GM19372 (cell line): ENCODE measurements around the gene TPPP3.

Experiments used
- ATAC-seq: cut with Tn5 transposase; IDR thresholded peaks from one replicate; pipeline ENCODE4 v1.9.1; 2021; ENCODE audit warnings: mild to moderate bottlenecking, low read depth, moderate library complexity; ENCODE audit not compliant: unreplicated experiment

The TPPP3 gene

GRCh38 chr16:67393111-67393787, at the start of gene TPPP3:
TPPP3 (minus strand) TSS chr16:67393498; CDS start chr16:67391111, 2,387 bp downstream.
- ATAC-seq, result no peak

GRCh38 chr16:67442581-67443255, 49.4 kb upstream of the TPPP3 start:
- no peak for ATAC-seq

- no peak for ATAC-seq
Observed at GRCh38 chr16:67441907-67442306, 48.6 kb upstream of the TPPP3 start.

GRCh38 chr16:67441271-67441753, 48.0 kb upstream of the TPPP3 start:
- ATAC-seq, result no peak

- no peak for ATAC-seq
Observed at GRCh38 chr16:67438824-67439393, 45.6 kb upstream of the TPPP3 start.

- ATAC-seq, result no peak
Observed at GRCh38 chr16:67438098-67438791, 44.9 kb upstream of the TPPP3 start.

- ATAC-seq, result no peak
Observed at GRCh38 chr16:67437513-67437912, 44.2 kb upstream of the TPPP3 start.

- no peak for ATAC-seq
Observed at GRCh38 chr16:67436640-67437193, 43.4 kb upstream of the TPPP3 start.

- ATAC-seq, result no peak
Observed at GRCh38 chr16:67435758-67436164, 42.5 kb upstream of the TPPP3 start.

GRCh38 chr16:67433131-67433719, 39.9 kb upstream of the TPPP3 start:
- ATAC-seq, result no peak

GRCh38 chr16:67432506-67432890, 39.2 kb upstream of the TPPP3 start:
- no peak for ATAC-seq

- ATAC-seq, result no peak
Observed at GRCh38 chr16:67431775-67432505, 38.6 kb upstream of the TPPP3 start.

GRCh38 chr16:67430977-67431774, 37.9 kb upstream of the TPPP3 start, which contains the start of gene HSD11B2:
HSD11B2 (plus strand) TSS chr16:67431121; CDS start chr16:67431249, 128 bp downstream.
- no peak for ATAC-seq

GRCh38 chr16:67430504-67430976, 37.2 kb upstream of the TPPP3 start:
- no peak for ATAC-seq

GRCh38 chr16:67429799-67430503, 36.7 kb upstream of the TPPP3 start:
- no peak for ATAC-seq

- ATAC-seq, result no peak
Observed at GRCh38 chr16:67429053-67429798, 35.9 kb upstream of the TPPP3 start.

GRCh38 chr16:67428146-67428731, 34.9 kb upstream of the TPPP3 start:
- no peak for ATAC-seq
